ENCODE measurements around the gene IQCF5. TPM values are rescaled to one million over a fixed set of nuclear protein-coding genes. Genes with fewer than 3 reads are reported as not detected.

The IQCF5 gene
- polyA plus RNA-seq, 2 of the 4 experiments (the other 2 are of a cell fraction) = not detected

DNA sequence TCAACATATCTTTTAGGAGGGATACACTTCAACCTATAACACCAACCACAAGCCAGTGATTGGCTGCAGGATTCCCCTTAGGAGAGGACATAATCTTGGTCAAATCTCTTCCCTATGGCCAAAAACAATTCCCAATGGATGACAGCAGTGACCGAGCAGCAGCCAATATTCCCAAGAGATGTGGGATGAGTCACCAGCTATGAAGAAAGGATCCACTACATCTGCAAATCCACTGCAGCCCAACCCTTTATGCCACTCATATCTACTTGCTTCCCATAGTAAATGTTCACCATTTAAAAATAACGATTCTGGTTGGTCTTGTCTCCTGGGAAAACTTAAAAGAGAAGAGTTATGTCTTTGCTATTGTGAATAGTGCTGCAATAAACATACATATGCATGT lies 4.5 kb upstream of the IQCF5 start:
- H3K27ac ChIP-seq = no peak overlapping the region
- CTCF ChIA-PET = no interaction called here
- TF ChIP-seq RFX5 (IDR thresholded peaks at IDR 0.05) (no peak), TFCP2L1 (CRISPR knock-in tag; IDR thresholded peaks at IDR 0.05) (no peak), CHD4 (IDR thresholded peaks at IDR 0.05; ENCODE audit: borderline replicate concordance) (no peak), ZNF302 (CRISPR knock-in tag; IDR thresholded peaks at IDR 0.05) (no peak), JUNB (IDR thresholded peaks at IDR 0.05) (no peak), POLR2A (IDR thresholded peaks at IDR 0.05; ENCODE audit: low read length) (no peak), RCOR1 (IDR thresholded peaks at IDR 0.05; ENCODE audit: low read depth, low read length) (no peak), HOXB13 (CRISPR knock-in tag; IDR thresholded peaks at IDR 0.05; ENCODE audit: low read depth) (no peak), CBX2 (IDR thresholded peaks at IDR 0.05; ENCODE audit: borderline replicate concordance, low read depth) (no peak), FOSB (CRISPR knock-in tag; IDR thresholded peaks at IDR 0.05) (no peak), EP300 (IDR thresholded peaks at IDR 0.05) (no peak), HEYL (CRISPR knock-in tag; IDR thresholded peaks at IDR 0.05) (no peak), POLR2AphosphoS2 (conservative IDR thresholded peaks at IDR 0.05; ENCODE audit: low read length) (no peak), ZC3H11A (IDR thresholded peaks at IDR 0.05) (no peak), RARB (CRISPR knock-in tag; IDR thresholded peaks at IDR 0.05) (no peak), SMC3 (IDR thresholded peaks at IDR 0.05) (no peak), ZSCAN20 (CRISPR knock-in tag; IDR thresholded peaks at IDR 0.05) (no peak)
- TF ChIP-seq, protein P1, sequence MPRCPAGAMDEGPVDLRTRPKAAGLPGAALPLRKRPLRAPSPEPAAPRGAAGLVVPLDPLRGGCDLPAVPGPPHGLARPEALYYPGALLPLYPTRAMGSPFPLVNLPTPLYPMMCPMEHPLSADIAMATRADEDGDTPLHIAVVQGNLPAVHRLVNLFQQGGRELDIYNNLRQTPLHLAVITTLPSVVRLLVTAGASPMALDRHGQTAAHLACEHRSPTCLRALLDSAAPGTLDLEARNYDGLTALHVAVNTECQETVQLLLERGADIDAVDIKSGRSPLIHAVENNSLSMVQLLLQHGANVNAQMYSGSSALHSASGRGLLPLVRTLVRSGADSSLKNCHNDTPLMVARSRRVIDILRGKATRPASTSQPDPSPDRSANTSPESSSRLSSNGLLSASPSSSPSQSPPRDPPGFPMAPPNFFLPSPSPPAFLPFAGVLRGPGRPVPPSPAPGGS (IDR thresholded peaks at IDR 0.05) = no peak
- TF ChIP-seq, protein P2, sequence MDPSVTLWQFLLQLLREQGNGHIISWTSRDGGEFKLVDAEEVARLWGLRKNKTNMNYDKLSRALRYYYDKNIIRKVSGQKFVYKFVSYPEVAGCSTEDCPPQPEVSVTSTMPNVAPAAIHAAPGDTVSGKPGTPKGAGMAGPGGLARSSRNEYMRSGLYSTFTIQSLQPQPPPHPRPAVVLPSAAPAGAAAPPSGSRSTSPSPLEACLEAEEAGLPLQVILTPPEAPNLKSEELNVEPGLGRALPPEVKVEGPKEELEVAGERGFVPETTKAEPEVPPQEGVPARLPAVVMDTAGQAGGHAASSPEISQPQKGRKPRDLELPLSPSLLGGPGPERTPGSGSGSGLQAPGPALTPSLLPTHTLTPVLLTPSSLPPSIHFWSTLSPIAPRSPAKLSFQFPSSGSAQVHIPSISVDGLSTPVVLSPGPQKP (IDR thresholded peaks at IDR 0.05; ENCODE audit: low read depth, low read length) = no peak
- TF ChIP-seq, protein P3, sequence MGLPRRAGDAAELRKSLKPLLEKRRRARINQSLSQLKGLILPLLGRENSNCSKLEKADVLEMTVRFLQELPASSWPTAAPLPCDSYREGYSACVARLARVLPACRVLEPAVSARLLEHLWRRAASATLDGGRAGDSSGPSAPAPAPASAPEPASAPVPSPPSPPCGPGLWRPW (IDR thresholded peaks at IDR 0.05) = no peak
- no peaks in the 10 kb centered on the region for H3K4me1 ChIP-seq
- H3K4me3 ChIP-seq = no peak overlapping the region
- WGBS (ENCODE audit: missing lambda C conversion rate) = 11% methylated on average over 1 of the region's 2 CpGs
- H3K4me2 ChIP-seq = no peak overlapping the region
- DNase-seq (ENCODE audit: low read depth in 1 of 2, low spot score in 1 of 2) (no peak), ATAC-seq (no peak), FAIRE-seq (no peak)
- no peaks in the 10 kb centered on the region for H3K9me3 ChIP-seq
- POLR2A ChIA-PET = no interaction called here

DNA sequence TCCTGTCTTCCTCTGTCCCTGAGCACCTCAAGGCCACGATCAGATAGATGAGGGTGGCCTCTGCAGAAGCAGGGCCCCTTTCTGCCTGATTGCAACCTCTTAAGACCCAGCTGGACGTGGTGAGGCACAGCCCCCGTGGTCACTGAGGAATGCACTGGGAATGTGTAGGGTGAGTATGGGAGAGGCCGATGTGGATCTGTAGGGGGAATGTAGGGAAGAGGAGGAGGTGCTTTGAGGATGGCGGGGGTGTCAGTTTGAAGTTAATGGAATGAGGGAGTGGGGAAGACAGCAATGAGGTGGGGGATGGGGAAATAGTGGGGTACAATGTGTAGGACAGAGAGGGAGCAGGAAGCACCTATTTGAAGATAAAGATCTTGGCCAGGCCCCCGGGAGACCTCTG lies 785 bp upstream of the IQCF5 start:
- Histone ChIP-seq H3K27ac (no peak overlapping the region), H3K4me3 (no peak overlapping the region), H3K9me3 (no peaks in the 10 kb centered on the region), H3K4me2 (no peak overlapping the region), H3K4me1 (no peaks in the 10 kb centered on the region)
- no peak for ATAC-seq
- TF ChIP-seq ZNF302 (CRISPR knock-in tag; IDR thresholded peaks at IDR 0.05) = no peak
- TF ChIP-seq, protein P4, sequence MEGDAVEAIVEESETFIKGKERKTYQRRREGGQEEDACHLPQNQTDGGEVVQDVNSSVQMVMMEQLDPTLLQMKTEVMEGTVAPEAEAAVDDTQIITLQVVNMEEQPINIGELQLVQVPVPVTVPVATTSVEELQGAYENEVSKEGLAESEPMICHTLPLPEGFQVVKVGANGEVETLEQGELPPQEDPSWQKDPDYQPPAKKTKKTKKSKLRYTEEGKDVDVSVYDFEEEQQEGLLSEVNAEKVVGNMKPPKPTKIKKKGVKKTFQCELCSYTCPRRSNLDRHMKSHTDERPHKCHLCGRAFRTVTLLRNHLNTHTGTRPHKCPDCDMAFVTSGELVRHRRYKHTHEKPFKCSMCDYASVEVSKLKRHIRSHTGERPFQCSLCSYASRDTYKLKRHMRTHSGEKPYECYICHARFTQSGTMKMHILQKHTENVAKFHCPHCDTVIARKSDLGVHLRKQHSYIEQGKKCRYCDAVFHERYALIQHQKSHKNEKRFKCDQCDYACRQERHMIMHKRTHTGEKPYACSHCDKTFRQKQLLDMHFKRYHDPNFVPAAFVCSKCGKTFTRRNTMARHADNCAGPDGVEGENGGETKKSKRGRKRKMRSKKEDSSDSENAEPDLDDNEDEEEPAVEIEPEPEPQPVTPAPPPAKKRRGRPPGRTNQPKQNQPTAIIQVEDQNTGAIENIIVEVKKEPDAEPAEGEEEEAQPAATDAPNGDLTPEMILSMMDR (IDR thresholded peaks at IDR 0.05) = no peak
- TF ChIP-seq RNF2 (IDR thresholded peaks at IDR 0.05; ENCODE audit: borderline replicate concordance, low read depth) = no peak
- TF ChIP-seq CHD4 (IDR thresholded peaks at IDR 0.05; ENCODE audit: borderline replicate concordance) = no peak
- no peak for TF ChIP-seq PHF8 (IDR thresholded peaks at IDR 0.05; ENCODE audit: borderline replicate concordance, low read depth)
- WGBS (ENCODE audit: missing lambda C conversion rate) = 4% methylated on average over 6 of the region's 6 CpGs
- FAIRE-seq = no peak
- ChIA-PET POLR2A (no interaction called here), CTCF (interaction anchor here (0.5 kb wide), 1 partner anchor 706 kb away, joined by 3 read pairs; no protein-coding TSS in a partner anchor)
- DNase-seq (ENCODE audit: low read depth in 1 of 2, low spot score in 1 of 2) = no peak

All from A549 (cell line).